DMS153 treated with DMSO at 0.1 percent for 48 hours (cell line): ENCODE measurements around the gene TPPP.
A peak's percentile ranks its signal among the peaks of the same experiment; 100 is the strongest.
"Not testable (repeated sequence)": the region's sequence is repeated elsewhere in the genome, so short reads cannot be mapped to it uniquely, and the experiment has no call there.

Source experiments
- DNase-seq: peaks from one replicate; lab custom pipeline; 2025; ENCODE audit not compliant: unreplicated experiment; lab: John Stamatoyannopoulos, UW

The TPPP gene

GRCh38 chr5:693271-694041, at the start of gene TPPP:
TPPP (minus strand) TSS chr5:693352; CDS start chr5:678060, 15,292 bp downstream.
- peak; percentile 55 for DNase-seq

DNA sequence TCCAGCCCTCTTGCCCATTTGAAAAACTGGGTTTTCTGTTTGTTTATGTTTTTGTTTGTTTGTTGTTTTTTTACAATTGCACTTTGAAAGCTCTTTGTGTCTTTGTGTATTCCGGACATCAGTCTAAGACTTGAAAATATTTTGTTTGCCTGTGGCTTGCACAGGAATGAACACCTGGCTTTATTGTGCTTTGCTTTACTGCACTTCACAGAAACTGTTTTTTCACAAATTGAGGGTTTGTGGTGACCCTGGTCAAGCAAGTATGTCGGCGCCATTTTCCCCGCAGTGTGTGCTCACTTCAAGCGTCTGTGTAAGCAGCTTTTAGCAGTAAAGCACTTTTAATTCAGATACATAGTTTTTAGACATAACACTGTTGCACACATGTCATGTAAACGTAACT, 49.1 kb upstream of the TPPP start:
- DNase-seq: not testable (repeated sequence)

GRCh38 chr5:734145-734544, 41.0 kb upstream of the TPPP start:
- not testable (repeated sequence) for DNase-seq

- DNase-seq: not testable (repeated sequence)
Observed at GRCh38 chr5:732754-733454, 39.8 kb upstream of the TPPP start.

DNA sequence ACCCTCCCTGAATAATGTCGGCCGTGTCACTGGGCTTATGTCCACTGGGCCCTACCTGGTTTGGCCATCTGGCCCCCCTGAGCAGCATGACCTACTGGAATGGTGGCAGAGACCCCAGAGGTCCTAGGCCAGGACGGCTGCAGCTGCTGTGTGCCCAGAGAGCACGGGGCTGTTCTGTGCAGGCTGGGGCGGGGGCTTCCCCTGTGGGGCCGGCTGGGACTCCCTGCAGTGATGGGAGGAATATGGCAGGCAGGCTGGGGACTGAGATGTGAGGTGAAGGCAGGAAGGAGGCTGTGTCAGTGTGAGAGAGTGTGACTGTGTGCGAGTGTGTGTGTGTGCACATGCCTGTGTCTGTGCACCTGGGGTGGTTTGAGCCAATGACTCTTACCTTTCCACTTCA, 36.1 kb upstream of the TPPP start:
- DNase-seq: not testable (repeated sequence)

DNA sequence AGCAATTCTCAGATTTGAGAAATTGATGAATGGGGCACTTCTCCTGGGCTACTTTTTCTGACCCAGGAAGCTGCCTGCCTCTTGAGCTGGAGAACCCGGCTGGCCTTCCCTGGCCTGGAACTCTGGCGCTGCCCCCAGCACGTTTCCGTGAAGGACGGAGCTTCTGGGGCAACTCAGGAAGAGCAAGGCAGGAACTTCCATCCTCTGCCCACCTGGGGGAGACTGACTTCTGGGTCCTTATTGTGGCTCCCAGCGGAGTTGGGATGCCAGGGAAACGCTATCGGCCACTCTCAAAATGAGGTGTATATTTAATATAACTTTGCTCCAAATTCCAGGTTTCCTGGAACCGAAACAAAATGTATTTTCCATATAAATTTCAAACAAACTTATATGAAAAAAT, 33.9 kb upstream of the TPPP start:
- DNase-seq: not testable (repeated sequence)

DNA sequence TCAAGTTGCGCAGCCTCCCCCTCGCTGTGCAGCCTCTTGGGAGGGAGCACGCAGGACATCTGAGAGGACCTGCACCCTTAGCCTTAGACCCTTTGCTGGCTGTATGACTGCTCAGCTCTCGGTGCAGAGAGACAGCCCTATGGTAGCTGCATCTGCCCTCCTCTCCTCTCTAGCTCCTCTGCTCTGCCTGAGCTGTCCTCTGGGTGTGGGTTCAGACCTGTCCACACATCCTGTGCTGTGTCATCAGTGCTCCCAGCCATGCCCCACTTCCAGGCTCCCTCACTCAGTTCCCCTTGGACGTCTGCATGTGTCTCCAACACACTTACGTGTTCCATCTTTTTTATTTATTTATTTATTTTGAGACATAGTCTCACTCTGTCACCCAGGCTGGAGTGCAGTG, 30.7 kb upstream of the TPPP start:
- DNase-seq: not testable (repeated sequence)

DNA sequence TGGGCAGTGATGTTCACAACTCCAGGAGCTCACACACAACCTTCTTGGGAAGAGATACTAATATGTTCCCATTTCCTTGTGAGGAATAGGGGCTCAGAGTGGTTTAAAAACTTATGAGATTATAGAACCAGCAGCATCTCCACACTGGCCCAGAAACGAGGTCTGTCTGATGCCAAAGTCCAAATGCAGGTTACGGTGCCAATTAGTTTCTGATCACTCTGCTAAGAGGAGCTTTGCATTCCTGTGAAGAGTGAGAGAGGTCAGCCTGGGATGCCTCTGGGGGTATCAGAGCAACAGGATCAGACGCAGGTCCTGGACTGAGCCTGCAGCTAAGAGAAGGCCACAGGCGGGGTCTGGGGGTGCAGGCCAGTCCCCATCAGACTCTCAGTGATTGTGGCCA, 30.2 kb upstream of the TPPP start:
- not testable (repeated sequence) for DNase-seq

GRCh38 chr5:719379-719778, 26.2 kb upstream of the TPPP start:
- DNase-seq: not testable (repeated sequence)

DNA sequence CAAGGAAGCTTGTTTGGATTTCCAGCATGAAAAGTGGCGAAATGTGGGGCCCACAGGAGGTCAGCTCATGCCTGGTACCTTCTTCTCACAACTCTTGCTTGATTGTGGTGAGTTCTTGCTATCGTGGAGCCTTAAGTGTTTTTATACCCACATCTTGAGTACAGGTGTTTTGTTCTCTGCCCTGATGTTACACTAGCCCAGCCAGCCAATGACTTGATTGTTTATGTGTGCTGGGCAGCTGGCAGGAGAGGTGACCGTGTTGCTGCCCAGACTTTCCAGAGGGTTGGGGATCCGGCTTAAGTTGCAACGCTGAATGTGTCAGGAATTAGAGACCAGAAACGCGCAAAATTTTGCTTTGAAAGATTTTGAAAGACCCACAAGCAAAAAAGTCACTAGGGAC, 24.0 kb upstream of the TPPP start:
- DNase-seq: no peak

GRCh38 chr5:716740-717139, 23.6 kb upstream of the TPPP start:
- DNase-seq: not testable (repeated sequence)

GRCh38 chr5:715636-716035, 22.5 kb upstream of the TPPP start:
- DNase-seq: not testable (repeated sequence)

DNA sequence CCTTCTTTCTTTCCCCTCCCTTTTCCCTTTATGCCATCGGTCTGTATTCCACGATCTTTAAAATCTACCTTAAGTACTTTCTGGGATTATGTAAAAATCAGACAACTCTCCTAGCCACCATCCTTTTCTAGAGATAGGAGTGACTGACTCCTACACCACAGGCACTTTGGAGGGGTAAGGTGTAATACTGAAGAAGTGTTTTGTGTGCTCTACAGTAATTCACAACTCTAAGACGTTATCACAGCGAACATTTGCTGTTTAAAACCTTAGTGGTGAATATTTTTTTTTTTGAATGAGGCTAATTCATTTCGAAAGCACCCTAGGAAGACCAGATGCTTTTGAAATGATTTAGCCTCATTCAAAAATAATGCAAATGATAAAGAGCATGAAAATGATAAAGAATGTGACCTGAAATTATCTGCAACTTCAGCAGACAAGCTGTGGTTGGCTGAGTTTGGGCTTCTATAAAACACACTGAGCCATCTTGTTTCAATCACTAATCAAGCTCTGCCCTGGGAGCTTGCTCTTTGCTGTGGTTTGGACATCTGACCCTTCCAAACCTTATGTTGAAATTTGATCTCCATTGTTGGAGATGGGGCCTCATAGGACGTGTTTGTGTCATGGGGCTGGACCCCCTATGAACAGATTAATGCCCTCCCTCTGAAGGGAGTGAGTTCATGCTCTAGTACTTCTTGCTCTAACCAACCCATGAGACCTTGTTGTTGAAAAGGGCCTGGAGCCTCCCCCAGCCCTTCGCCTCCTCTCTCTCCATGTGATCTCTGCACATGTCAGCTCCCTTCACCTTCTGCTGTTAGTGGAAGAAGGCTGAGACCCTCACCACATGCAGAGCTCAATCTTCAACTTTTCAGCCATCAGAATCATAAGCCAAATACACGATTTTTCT, 21.3 kb upstream of the TPPP start:
- DNase-seq: not testable (repeated sequence)

DNA sequence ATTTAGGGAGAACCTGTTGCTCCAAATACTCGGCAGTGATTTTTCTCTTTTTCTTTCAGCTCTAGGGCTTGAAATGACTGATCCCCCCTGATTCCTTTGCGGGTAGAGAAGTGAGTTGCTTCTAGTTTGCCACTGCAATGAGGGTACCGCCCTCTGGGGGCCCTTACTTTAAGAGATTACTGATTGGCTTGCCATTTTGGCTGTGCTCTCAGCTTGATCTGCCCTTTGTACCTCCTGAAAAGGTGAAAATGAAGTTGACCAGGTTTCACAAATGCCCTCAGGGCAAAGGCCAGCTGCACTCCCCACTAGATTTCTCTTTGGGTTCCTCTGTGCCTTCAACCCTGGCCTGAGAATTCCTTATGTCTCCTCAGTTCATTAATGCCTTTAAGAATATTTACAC, 20.5 kb upstream of the TPPP start:
- not testable (repeated sequence) for DNase-seq

GRCh38 chr5:708848-709517, 15.8 kb upstream of the TPPP start:
- DNase-seq: not testable (repeated sequence)

DNA sequence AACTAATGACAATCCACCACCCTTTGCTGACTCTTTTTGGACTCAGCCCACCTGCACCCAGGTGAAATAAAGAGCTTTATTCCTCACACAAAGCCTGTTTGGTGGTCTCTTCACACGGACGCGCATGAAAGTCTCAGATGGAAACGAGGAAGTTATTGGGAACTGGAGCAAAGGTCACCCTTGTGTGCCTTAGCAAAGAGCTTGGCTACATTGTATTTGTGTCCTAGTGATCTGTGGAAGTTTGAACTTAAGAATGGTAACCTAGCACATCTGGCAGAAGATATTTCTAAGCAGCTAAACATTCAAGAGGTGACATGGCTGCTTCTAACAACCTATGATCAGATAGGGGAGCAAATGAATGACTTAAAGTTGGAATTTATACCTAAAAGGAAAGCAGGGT, 15.2 kb upstream of the TPPP start:
- DNase-seq: not testable (repeated sequence)

- not testable (repeated sequence) for DNase-seq
Observed at GRCh38 chr5:706127-706526, 13.0 kb upstream of the TPPP start.

DNA sequence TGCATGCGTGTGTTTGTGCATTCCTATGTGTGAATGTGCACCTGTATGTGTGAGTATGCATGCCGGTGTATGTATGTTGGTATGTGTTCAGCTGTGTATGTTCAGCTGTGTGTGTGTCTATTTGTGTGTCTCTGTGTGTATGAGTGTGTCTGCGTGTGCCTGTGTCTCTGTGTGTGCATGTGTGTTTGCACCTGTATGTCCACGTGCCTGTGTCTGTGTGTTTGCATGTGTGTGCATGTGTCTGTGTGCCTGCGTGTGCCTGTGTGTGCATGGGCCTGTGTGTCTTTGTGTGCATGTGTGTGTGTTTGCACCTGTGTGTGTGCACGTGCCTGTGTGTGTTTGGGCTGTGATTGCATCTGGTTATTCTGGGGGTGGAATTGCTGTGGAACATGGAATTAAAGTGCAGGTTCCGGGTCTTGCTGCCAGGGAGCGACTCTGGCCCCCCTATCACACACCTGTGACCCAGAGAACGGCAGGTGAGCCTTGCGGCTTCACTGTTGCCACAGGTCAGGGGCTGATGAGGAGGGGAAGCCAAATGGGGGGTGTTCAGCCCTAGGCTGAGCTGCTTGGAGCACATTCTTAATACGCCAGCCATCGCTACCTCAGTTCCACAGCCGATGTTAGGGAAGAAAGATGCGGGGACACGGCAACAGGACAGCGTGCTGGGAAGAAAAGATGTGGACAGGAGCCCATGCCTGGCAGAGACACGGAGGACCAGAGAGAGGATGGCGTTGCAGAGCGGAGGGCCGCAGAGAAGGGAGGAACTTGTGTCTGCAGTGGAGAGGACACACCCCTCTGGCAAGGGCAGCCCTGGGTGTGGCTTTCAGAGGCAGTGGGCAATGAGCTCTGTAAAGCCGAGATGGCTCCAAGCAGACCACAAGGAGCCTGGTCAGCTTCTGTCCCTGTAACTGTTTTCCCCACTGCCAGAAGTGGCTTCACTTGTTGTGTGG, 3.9 kb upstream of the TPPP start:
- not testable (repeated sequence) for DNase-seq

GRCh38 chr5:696191-696590, 3.0 kb upstream of the TPPP start:
- not testable (repeated sequence) for DNase-seq

- DNase-seq: not testable (repeated sequence)
Observed at GRCh38 chr5:695475-695874, 2.3 kb upstream of the TPPP start.
